HepG2 (cell line): ENCODE results near the gene EIF3B. TPM values are rescaled to one million over a fixed set of nuclear protein-coding genes. Genes with fewer than 3 reads are reported as not detected.

Experiments used
- ATAC-seq: fragments of 200-7000 bp; cut with Tn5 transposase; 3 replicates; pipeline ENCODE4 v1.9.1; 2020; ENCODE audit warnings: mild to moderate bottlenecking, moderate library complexity
- BruUV-seq: library from RNA; stranded (reverse); fragments of 400-500 nt; replicated peaks from 2 replicates; lab custom pipeline; 2021; lab: Mats Ljungman, UMichigan
- CTCF ChIA-PET: fragments of 300-600 bp; formaldehyde crosslinking; extraction: SDS; loops from one replicate; lab custom pipeline; 2021; ENCODE audit warnings: low total read pairs, inconsistent platforms, low intra/inter-chr PET ratio; lab: Yijun Ruan, JAX
- POLR2A ChIA-PET: fragments of 350-600 bp; sonication (Branson Sonifier 250); formaldehyde crosslinking; loops from one replicate; lab custom pipeline; 2020; ENCODE audit warnings: antibody characterized with exemption, inconsistent platforms; lab: Yijun Ruan, JAX
- DNase-seq: peaks from one replicate; pipeline ENCODE4 v3.0.0-alpha.2; 2015; ENCODE audit warnings: low spot score
- FAIRE-seq: peaks from 3 replicates; lab custom pipeline; 2011; peaks lifted over from hg19 to GRCh38; lab: Jason Lieb, UNC
- H2AFZ ChIP-seq: one replicate; pipeline ENCODE4 v1.6.1; 2011; ENCODE audit warnings: low read length, inconsistent platforms
- H3K27ac ChIP-seq: fragments of 300-600 bp; 3 replicates; pipeline ENCODE4 v1.8.0; 2011; ENCODE audit warnings: mixed run types, mild to moderate bottlenecking, mixed read lengths, low read length, inconsistent platforms; ENCODE audit not compliant: insufficient read depth; ENCODE audit errors: extremely low read length
- H3K27me3 ChIP-seq, 2 experiments: fragments of 200-600 bp in 1 of 2; 2 replicates in 1 of 2; 3 replicates in 1 of 2; pipeline versions ENCODE4 v1.6.0 to v1.8.0; 2011; ENCODE audit warnings: low read length in 2 of 2, mild to moderate bottlenecking in 2 of 2, moderate library complexity in 2 of 2, inconsistent platforms in 1 of 2; ENCODE audit not compliant: insufficient read depth in 2 of 2, control insufficient read depth in 1 of 2
- H3K36me3 ChIP-seq, 2 experiments: fragments of 200-600 bp in 1 of 2; replicated peaks in 1 of 2; 2 replicates in 1 of 2; 3 replicates in 1 of 2; pipeline versions ENCODE4 v1.5.1 to v1.8.0; 2011; ENCODE audit warnings: low read length in 2 of 2, inconsistent platforms in 1 of 2; ENCODE audit not compliant: insufficient read depth in 2 of 2, control insufficient read depth in 1 of 2
- H3K4me1 ChIP-seq: 2 replicates; pipeline ENCODE4 v1.5.1; 2012; ENCODE audit warnings: low read length, inconsistent platforms; ENCODE audit not compliant: insufficient read depth
- H3K4me2 ChIP-seq: 2 replicates; pipeline ENCODE4 v1.6.0; 2011; ENCODE audit warnings: low read depth, low read length, inconsistent platforms
- H3K4me3 ChIP-seq, 3 experiments: fragments of 200-600 bp in 1 of 3; sonication (generic), shearing (Covaris generic) in 1 of 3; replicated peaks in 1 of 3; 2 replicates each; pipeline ENCODE4 v1.5.1; 2011 to 2016; ENCODE audit warnings: low read length in 3 of 3, inconsistent platforms in 2 of 3, low read depth in 2 of 3, mild to moderate bottlenecking in 2 of 3, control low read depth in 1 of 3, mixed read lengths in 1 of 3; ENCODE audit not compliant: insufficient read depth in 1 of 3
- H3K79me2 ChIP-seq: one replicate; pipeline ENCODE4 v1.6.1; 2011; ENCODE audit warnings: low read length, inconsistent platforms; ENCODE audit not compliant: insufficient read depth
- H3K9ac ChIP-seq: 2 replicates; pipeline ENCODE4 v1.6.0; 2011; ENCODE audit warnings: mild to moderate bottlenecking, low read depth, low read length, inconsistent platforms; ENCODE audit not compliant: insufficient read depth
- H3K9me3 ChIP-seq: 2 replicates; pipeline ENCODE4 v1.5.1; 2012; ENCODE audit warnings: mild to moderate bottlenecking, low read length
- H4K20me1 ChIP-seq: 2 replicates; pipeline ENCODE4 v1.6.0; 2011; ENCODE audit warnings: inconsistent platforms, mild to moderate bottlenecking, low read length, moderate library complexity; ENCODE audit not compliant: insufficient read depth
- ARID5B ChIP-seq: IDR thresholded peaks from 2 replicates; pipeline ENCODE4 v1.4.0; 2020; ENCODE audit warnings: mild to moderate bottlenecking, missing genetic modification reagents
- POLR2A ChIP-seq, 2 experiments: IDR thresholded peaks; 2 replicates each; pipeline ENCODE4 v1.6.1; 2011; ENCODE audit warnings: low read depth in 2 of 2, low read length in 2 of 2, mild to moderate bottlenecking in 1 of 2, moderate library complexity in 1 of 2; ENCODE audit not compliant: insufficient read depth in 1 of 2
- SCMH1 ChIP-seq: sonication (generic); formaldehyde crosslinking; IDR thresholded peaks from 2 replicates; pipeline ENCODE4 v1.9.0; 2021; ENCODE audit warnings: missing genetic modification reagents, mild to moderate bottlenecking, borderline replicate concordance
- ZBTB33 ChIP-seq: sonication (generic); formaldehyde crosslinking; IDR thresholded peaks from 2 replicates; pipeline ENCODE4 v1.4.0; 2020; ENCODE audit warnings: missing genetic modification reagents
- ZNF18 ChIP-seq: sonication (generic); formaldehyde crosslinking; IDR thresholded peaks from 2 replicates; pipeline ENCODE4 v1.8.0; 2022; ENCODE audit warnings: mild to moderate bottlenecking, missing genetic modification reagents; ENCODE audit not compliant: insufficient replicate concordance
- ZNF331 ChIP-seq: sonication (generic); formaldehyde crosslinking; IDR thresholded peaks from 2 replicates; pipeline ENCODE4 v1.4.0; 2020; ENCODE audit warnings: missing genetic modification reagents
- WGBS: methylation state at CpG from one replicate; pipeline ENCODE4 v1.1.6; 2017; ENCODE audit warnings: low lambda C conversion rate; 5-methylcytosine and 5-hydroxymethylcytosine counted together
- in situ Hi-C: cut with HindIII; loops from 2 replicates; pipeline ENCODE4 v1.10.0; 2017; ENCODE audit warnings: low pct_unique_long_range_greater_than_20kb; ENCODE audit not compliant: extremely low pct_ligation_motif_present
- intact Hi-C: fragments of 100-400 bp; cut with micrococcal nuclease; formaldehyde crosslinking; loops from one replicate; pipeline ENCODE4 v1.10.0; 2022; ENCODE audit not compliant: unreplicated experiment
- polyA plus RNA-seq, 8 experiments: library from polyadenylated mRNA; depleted of rRNA in 3 of 8; stranded (reverse) in 7 of 8; unstranded in 1 of 8; fragments of >200 nt; fragmentation: Illumina TruSeq in 4 of 8; extraction: Trizol in 4 of 8; gene quantifications; 2 replicates each; pipeline versions ENCODE4 v1.2.1 to v1.2.3, GENCODE V29; 2011 to 2016; ENCODE audit warnings: low read depth in 4 of 8, missing spikeins in 1 of 8, mixed read lengths in 1 of 8; ENCODE audit not compliant: insufficient read depth in 1 of 8
- total RNA-seq, 5 experiments: library from RNA; depleted of rRNA; stranded (reverse); fragments of >200 nt; fragmentation: Illumina TruSeq; extraction: Trizol; gene quantifications; 2 replicates each; pipeline ENCODE4 v1.2.3, GENCODE V29; 2016; ENCODE audit warnings: low read depth in 1 of 5
- TF ChIP-seq, protein P1 (sequence below): sonication (generic); formaldehyde crosslinking; IDR thresholded peaks from 2 replicates; pipeline ENCODE4 v1.4.0; 2020; ENCODE audit warnings: missing genetic modification reagents

Gene EIF3B
- total and polyA plus RNA-seq, 2 of the 13 experiments (the other 11 are each of a cell fraction or from before 2014, with no cell fraction given) = 92.2 to 241 TPM

DNA sequence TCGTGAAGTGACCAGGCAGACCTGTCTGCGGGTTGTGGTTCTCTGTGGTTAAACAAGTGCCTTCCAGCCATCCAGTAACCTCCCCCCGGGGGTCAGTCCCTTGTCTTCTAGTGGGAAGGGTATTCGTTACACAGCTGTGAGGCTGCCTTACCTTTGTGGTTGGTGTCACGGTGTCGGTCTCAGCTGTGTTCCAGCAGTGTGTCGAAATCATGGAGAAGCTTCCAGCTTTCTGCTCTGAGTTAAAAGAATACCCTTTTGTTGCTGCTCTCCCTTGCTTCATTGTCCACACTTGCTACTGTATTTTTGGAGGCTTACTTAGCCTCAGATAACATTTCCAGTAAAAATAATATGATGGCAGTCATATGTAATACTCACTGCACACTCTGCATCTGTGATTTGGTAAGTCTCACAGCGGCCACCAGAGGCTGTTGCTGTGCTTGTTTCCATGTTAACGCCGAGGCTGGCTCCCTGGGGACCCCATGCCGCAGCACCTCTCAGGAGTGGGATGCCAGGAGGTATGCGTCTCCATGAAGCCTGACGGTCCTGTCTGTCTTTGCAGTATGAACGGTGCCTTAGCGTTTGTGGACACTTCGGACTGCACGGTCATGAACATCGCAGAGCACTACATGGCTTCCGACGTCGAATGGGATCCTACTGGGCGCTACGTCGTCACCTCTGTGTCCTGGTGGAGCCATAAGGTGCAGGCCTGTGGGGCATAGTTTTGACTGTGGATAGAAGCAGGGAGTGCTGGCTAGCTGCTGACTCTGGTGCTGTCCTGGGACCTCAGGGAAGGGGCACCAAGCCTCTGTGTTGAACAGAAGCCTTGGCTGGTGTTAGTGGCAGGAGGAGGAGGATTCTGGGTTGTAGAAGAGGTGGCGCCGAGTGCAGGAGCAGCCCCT is 20.5 kb downstream of the EIF3B start (continued):
- no peak for TF ChIP-seq SCMH1 (CRISPR knock-in tag)
- TF ChIP-seq, all 625 proteins: peak for 2

- POLR2A ChIA-PET = interaction anchor here (0.8 to 1.1 kb wide), 3 partner anchors 8 to 27 kb away, joined by 3 read pairs; partner anchors contain the start of genes CHST12 and EIF3B
- H3K36me3 ChIP-seq = peaks cover 59 to 93% of the 10 kb centered on the region in 2 experiments
- H3K27ac ChIP-seq = no peak overlapping the region
- no peak for ATAC-seq
- H3K4me2 ChIP-seq = no peak overlapping the region
- H3K4me1 ChIP-seq = no peaks in the 10 kb centered on the region
- intact Hi-C loops = no loop called here
- 0 out of 2 replicates have a peak, but pooled peaks cover 7% of the 10 kb centered on the region for H4K20me1 ChIP-seq
- H2AFZ ChIP-seq = no peak overlapping the region
- in situ Hi-C loops = no loop called here
- peaks cover 4% of the 10 kb centered on the region for H3K79me2 ChIP-seq
- no peak for DNase-seq
- BruUV-seq = no TSS peak
- H3K27me3 ChIP-seq = no peaks in the 10 kb centered on the region
- no peaks in the 10 kb centered on the region for H3K9me3 ChIP-seq
- no peak overlapping the region for H3K9ac ChIP-seq
- CTCF ChIA-PET = no interaction called here
- no peak overlapping the region for H3K4me3 ChIP-seq
- no peak for FAIRE-seq
- 96% methylated on average over 24 of the region's 27 CpGs for WGBS
- no peak for TF ChIP-seq ZNF18 (CRISPR knock-in tag)
- TF ChIP-seq, protein P1, sequence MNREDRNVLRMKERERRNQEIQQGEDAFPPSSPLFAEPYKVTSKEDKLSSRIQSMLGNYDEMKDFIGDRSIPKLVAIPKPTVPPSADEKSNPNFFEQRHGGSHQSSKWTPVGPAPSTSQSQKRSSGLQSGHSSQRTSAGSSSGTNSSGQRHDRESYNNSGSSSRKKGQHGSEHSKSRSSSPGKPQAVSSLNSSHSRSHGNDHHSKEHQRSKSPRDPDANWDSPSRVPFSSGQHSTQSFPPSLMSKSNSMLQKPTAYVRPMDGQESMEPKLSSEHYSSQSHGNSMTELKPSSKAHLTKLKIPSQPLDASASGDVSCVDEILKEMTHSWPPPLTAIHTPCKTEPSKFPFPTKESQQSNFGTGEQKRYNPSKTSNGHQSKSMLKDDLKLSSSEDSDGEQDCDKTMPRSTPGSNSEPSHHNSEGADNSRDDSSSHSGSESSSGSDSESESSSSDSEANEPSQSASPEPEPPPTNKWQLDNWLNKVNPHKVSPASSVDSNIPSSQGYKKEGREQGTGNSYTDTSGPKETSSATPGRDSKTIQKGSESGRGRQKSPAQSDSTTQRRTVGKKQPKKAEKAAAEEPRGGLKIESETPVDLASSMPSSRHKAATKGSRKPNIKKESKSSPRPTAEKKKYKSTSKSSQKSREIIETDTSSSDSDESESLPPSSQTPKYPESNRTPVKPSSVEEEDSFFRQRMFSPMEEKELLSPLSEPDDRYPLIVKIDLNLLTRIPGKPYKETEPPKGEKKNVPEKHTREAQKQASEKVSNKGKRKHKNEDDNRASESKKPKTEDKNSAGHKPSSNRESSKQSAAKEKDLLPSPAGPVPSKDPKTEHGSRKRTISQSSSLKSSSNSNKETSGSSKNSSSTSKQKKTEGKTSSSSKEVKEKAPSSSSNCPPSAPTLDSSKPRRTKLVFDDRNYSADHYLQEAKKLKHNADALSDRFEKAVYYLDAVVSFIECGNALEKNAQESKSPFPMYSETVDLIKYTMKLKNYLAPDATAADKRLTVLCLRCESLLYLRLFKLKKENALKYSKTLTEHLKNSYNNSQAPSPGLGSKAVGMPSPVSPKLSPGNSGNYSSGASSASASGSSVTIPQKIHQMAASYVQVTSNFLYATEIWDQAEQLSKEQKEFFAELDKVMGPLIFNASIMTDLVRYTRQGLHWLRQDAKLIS (CRISPR knock-in tag) = no peak
- no peak for TF ChIP-seq ZNF331 (CRISPR knock-in tag)
- TF ChIP-seq ARID5B (CRISPR knock-in tag) = no peak
- TF ChIP-seq ZBTB33 (CRISPR knock-in tag) = peak; percentile 25; the same call in 1 of the 2 replicates
- TF ChIP-seq POLR2A (IDR thresholded peaks at IDR 0.05; ENCODE audit: insufficient read depth in 1 of 2, low read depth in 2 of 2, low read length in 2 of 2) = peak in 1 of 2 experiments; percentile 40; a peak in 1 of 4 replicates
Measured at GRCh38 chr7:2376351-2377154, 21.9 kb downstream of the EIF3B start.
